K562 (cell line): ENCODE data around the gene FST. TPM values are rescaled to one million over a fixed set of nuclear protein-coding genes. Genes with fewer than 3 reads are reported as not detected.
A peak's percentile ranks its signal among the peaks of the same experiment; 100 is the strongest.

Experiments used
- ATAC-seq: fragments of 200-7000 bp; cut with Tn5 transposase; 3 replicates; pipeline ENCODE4 v1.9.1; 2020; ENCODE audit warnings: moderate library complexity
- BruUV-seq: library from RNA; stranded (reverse); fragments of 400-500 nt; replicated peaks from 2 replicates; lab custom pipeline; 2021; lab: Mats Ljungman, UMichigan
- CTCF ChIA-PET: fragments of 300-600 bp; formaldehyde crosslinking; extraction: SDS; loops from one replicate; lab custom pipeline; 2021; ENCODE audit warnings: low intra/inter-chr PET ratio; lab: Yijun Ruan, JAX
- POLR2A ChIA-PET: fragments of 300-600, 350-650 bp; sonication (Branson Sonifier 250); formaldehyde crosslinking; extraction: SDS; loops from one replicate; lab custom pipeline; 2021; ENCODE audit warnings: antibody characterized with exemption, inconsistent platforms; lab: Yijun Ruan, JAX
- DNase-seq, 4 experiments: peaks; one replicate each; pipeline versions ENCODE4 v3.0.0 to v3.0.0-alpha.2; 2011 to 2018; ENCODE audit warnings: low spot score in 3 of 4, mixed read lengths in 3 of 4; ENCODE audit errors: extremely low read depth in 1 of 4
- FAIRE-seq: peaks from 2 replicates; lab custom pipeline; 2011; peaks lifted over from hg19 to GRCh38; lab: Jason Lieb, UNC
- H2AFZ ChIP-seq: 2 replicates; pipeline ENCODE4 v1.6.0; 2011; ENCODE audit warnings: low read depth, low read length, control low read depth, inconsistent platforms
- H3K27ac ChIP-seq: fragments of 200-600 bp; 3 replicates; pipeline ENCODE4 v1.8.0; 2011; ENCODE audit warnings: low read depth, mild to moderate bottlenecking, control low read depth, inconsistent platforms, low read length, moderate library complexity, mixed read lengths; ENCODE audit errors: extremely low read depth
- H3K27me3 ChIP-seq, 2 experiments: fragments of 300-600 bp in 1 of 2; 2 replicates in 1 of 2; 3 replicates in 1 of 2; pipeline versions ENCODE4 v1.6.0 to v1.8.0; 2011; ENCODE audit warnings: inconsistent platforms in 2 of 2, low read length in 2 of 2, mild to moderate bottlenecking in 1 of 2, mixed read lengths in 1 of 2, moderate library complexity in 1 of 2; ENCODE audit not compliant: control insufficient read depth in 2 of 2, insufficient read depth in 2 of 2
- H3K36me3 ChIP-seq: fragments of 300-600 bp; 3 replicates; pipeline ENCODE4 v1.8.0; 2011; ENCODE audit warnings: mild to moderate bottlenecking, low read length, inconsistent platforms; ENCODE audit not compliant: control insufficient read depth, insufficient read depth
- H3K4me1 ChIP-seq, 2 experiments: fragments of 200-600 bp in 1 of 2; replicated peaks in 1 of 2; 2 replicates in 1 of 2; 3 replicates in 1 of 2; pipeline versions ENCODE4 v1.5.1 to v1.8.0; 2011; ENCODE audit warnings: inconsistent platforms in 2 of 2, low read length in 2 of 2, mild to moderate bottlenecking in 1 of 2, mixed read lengths in 1 of 2, moderate library complexity in 1 of 2; ENCODE audit not compliant: control insufficient read depth in 2 of 2, insufficient read depth in 2 of 2
- H3K4me2 ChIP-seq: 2 replicates; pipeline ENCODE4 v1.6.1; 2011; ENCODE audit warnings: low read length, control low read depth, inconsistent platforms, mixed read lengths; ENCODE audit not compliant: insufficient read depth
- H3K4me3 ChIP-seq: fragments of 200-600 bp; sonication (generic), shearing (Covaris generic); 2 replicates; pipeline ENCODE4 v1.5.1; 2016; ENCODE audit warnings: control low read depth, inconsistent platforms
- H3K79me2 ChIP-seq: fragments of 200-600 bp; 3 replicates; pipeline ENCODE4 v1.8.0; 2011; ENCODE audit warnings: low read length, inconsistent platforms; ENCODE audit not compliant: control insufficient read depth, insufficient read depth
- H3K9ac ChIP-seq, 2 experiments: 2 replicates each; pipeline versions ENCODE4 v1.6.0 to v1.6.1; 2011; ENCODE audit warnings: low read depth in 2 of 2, low read length in 2 of 2, control low read depth in 1 of 2, inconsistent platforms in 1 of 2, mild to moderate bottlenecking in 1 of 2, mixed read lengths in 1 of 2; ENCODE audit not compliant: insufficient read depth in 1 of 2
- H3K9me1 ChIP-seq: one replicate; pipeline ENCODE4 v1.6.0; 2011; ENCODE audit warnings: inconsistent platforms, mild to moderate bottlenecking, low read length, moderate library complexity; ENCODE audit not compliant: control insufficient read depth, insufficient read depth
- H3K9me3 ChIP-seq: replicated peaks from 2 replicates; pipeline ENCODE4 v1.5.1; 2011; ENCODE audit warnings: low read depth, low read length, inconsistent platforms; ENCODE audit not compliant: control insufficient read depth, insufficient read depth
- H4K20me1 ChIP-seq: replicated peaks from 2 replicates; pipeline ENCODE4 v1.6.1; 2011; ENCODE audit warnings: low read length, inconsistent platforms, mixed read lengths; ENCODE audit not compliant: control insufficient read depth, insufficient read depth
- BRD4 ChIP-seq: fragments of 200-600 bp; sonication (generic); IDR thresholded peaks from 2 replicates; pipeline ENCODE4 v1.6.1; 2017; ENCODE audit warnings: inconsistent platforms
- E2F6 ChIP-seq, 2 experiments: IDR thresholded peaks; 2 replicates each; pipeline ENCODE4 v1.6.1; 2011; ENCODE audit warnings: borderline replicate concordance in 1 of 2, control low read depth in 1 of 2, low read depth in 1 of 2, low read length in 1 of 2, mild to moderate bottlenecking in 1 of 2, mixed read lengths in 1 of 2, moderate library complexity in 1 of 2; ENCODE audit not compliant: insufficient read depth in 1 of 2, insufficient read length in 1 of 2, poor library complexity in 1 of 2, severe bottlenecking in 1 of 2; ENCODE audit errors: extremely low read depth in 1 of 2
- ELF4 ChIP-seq: fragments of 450-650 bp; formaldehyde crosslinking; IDR thresholded peaks from 2 replicates; pipeline ENCODE4 v1.4.0; 2022; ENCODE audit warnings: missing genetic modification characterization
- ERF ChIP-seq: fragments of 450-650 bp; formaldehyde crosslinking; IDR thresholded peaks from 2 replicates; pipeline ENCODE4 v1.4.0; 2020; ENCODE audit warnings: mild to moderate bottlenecking, mixed read lengths
- GMEB1 ChIP-seq: fragments of 250-450 bp; sonication (Bioruptor Pico); IDR thresholded peaks from 2 replicates; pipeline ENCODE4 v1.4.0; 2020; ENCODE audit warnings: mild to moderate bottlenecking
- HDAC6 ChIP-seq: IDR thresholded peaks from 2 replicates; pipeline ENCODE4 v1.6.1; 2012; ENCODE audit warnings: low read depth, mild to moderate bottlenecking, control low read depth, inconsistent platforms, low read length, moderate library complexity
- HDGF ChIP-seq: fragments of 450-650 bp; IDR thresholded peaks from 2 replicates; pipeline ENCODE4 v1.6.1; 2016
- IRF9 ChIP-seq: fragments of 450-650 bp; IDR thresholded peaks from 2 replicates; pipeline ENCODE4 v1.6.1; 2016; ENCODE audit warnings: missing biosample characterization, missing genetic modification characterization
- KHSRP ChIP-seq: fragments of 450-650 bp; IDR thresholded peaks from 2 replicates; pipeline ENCODE4 v1.6.1; 2017
- MAZ ChIP-seq, 2 experiments: fragments of 450-650 bp in 1 of 2; sonication (generic) in 1 of 2; formaldehyde crosslinking; IDR thresholded peaks in 1 of 2; conservative IDR thresholded peaks in 1 of 2; 2 replicates each; pipeline versions ENCODE4 v1.4.0 to v1.5.0; 2020; ENCODE audit warnings: mild to moderate bottlenecking in 1 of 2, missing genetic modification reagents in 1 of 2
- NFE2 ChIP-seq: IDR thresholded peaks from 2 replicates; pipeline ENCODE4 v1.6.1; 2014; ENCODE audit warnings: antibody characterized with exemption, low read depth
- PRMT5 ChIP-seq: sonication (generic); formaldehyde crosslinking; IDR thresholded peaks from 2 replicates; pipeline ENCODE4 v1.5.0; 2020; ENCODE audit warnings: missing genetic modification reagents
- SETDB1 ChIP-seq: IDR thresholded peaks from one replicate; pipeline ENCODE4 v1.6.1; 2012; ENCODE audit warnings: low read length, control low read depth, inconsistent platforms
- SNIP1 ChIP-seq: fragments of 450-650 bp; IDR thresholded peaks from 2 replicates; pipeline ENCODE4 v1.7.1; 2017; ENCODE audit warnings: low read depth, mild to moderate bottlenecking
- TAF15 ChIP-seq: fragments of 200-400 bp; formaldehyde crosslinking; IDR thresholded peaks from 2 replicates; pipeline ENCODE4 v1.6.1; 2017; ENCODE audit warnings: mild to moderate bottlenecking, low read depth, low read length, moderate library complexity
- ZNF354B ChIP-seq: fragments of 250-450 bp; sonication (Bioruptor Pico); IDR thresholded peaks from 2 replicates; pipeline ENCODE4 v1.4.0; 2020
- WGBS: fragments of 100-300 bp; shearing (Covaris generic); methylation state at CpG from one replicate; pipeline ENCODE4 v1.1.6; 2016; ENCODE audit warnings: low coverage, mixed read lengths; ENCODE audit not compliant: insufficient coverage; ENCODE audit errors: missing lambda C conversion rate; 5-methylcytosine and 5-hydroxymethylcytosine counted together
- in situ Hi-C: fragments of 300-500 bp; cut with MboI; formaldehyde crosslinking; loops from 4 replicates; pipeline ENCODE4 v1.15.0; 2018; ENCODE audit warnings: inconsistent platforms, mixed read lengths
- intact Hi-C: fragments of 100-400 bp; cut with micrococcal nuclease; formaldehyde crosslinking; loops from 2 replicates; pipeline ENCODE4 v1.14.2; 2022
- polyA plus RNA-seq, 8 experiments: library from polyadenylated mRNA; depleted of rRNA in 4 of 8; stranded (reverse) in 5 of 8; unstranded in 3 of 8; fragments of >200 nt; fragmentation: Nextera tagmentation in 2 of 8; fragmentation: Illumina TruSeq in 1 of 8; extraction: Ambion mirVana in 2 of 8; extraction: Trizol in 1 of 8; gene quantifications; 2 replicates each; pipeline versions ENCODE4 v1.2.1 to v1.2.3, GENCODE V29; 2011 to 2014; ENCODE audit warnings: inconsistent platforms in 1 of 8, missing spikeins in 1 of 8
- total RNA-seq, 7 experiments: library from RNA; depleted of rRNA in 6 of 7; stranded (reverse); fragments of >200 nt in 6 of 7; fragmentation: Illumina TruSeq in 2 of 7; extraction: Trizol in 2 of 7; gene quantifications; 2 replicates each; pipeline versions ENCODE4 v1.2.1 to v1.2.3, GENCODE V29; 2011 to 2021; ENCODE audit warnings: low replicate concordance in 1 of 7

The FST gene
- total and polyA plus RNA-seq, 9 of the 15 experiments (the other 6 are each of a cell fraction or from before 2014, with no cell fraction given), result 0.03 to 0.27 TPM; not detected in 7

GRCh38 chr5:53481887-53482716, 1.7 kb downstream of the FST start:
- H3K79me2 ChIP-seq, result no peaks in the 10 kb centered on the region
- CTCF ChIA-PET, result interaction anchor here (0.6 to 0.7 kb wide), 2 partner anchors 199 to 583 kb away, joined by 3 to 4 read pairs; no protein-coding TSS in a partner anchor
- TF ChIP-seq IRF9 (tag) (no peak), ELF4 (0 out of 2 replicates have a peak, but pooled peaks have one; percentile 73), BRD4 (0 out of 2 replicates have a peak, but pooled peaks have one; percentile 42), HDGF (no peak), SNIP1 (no peak), MAZ (CRISPR knock-in tag; conservative IDR thresholded peaks at IDR 0.05 in 1 of 2, IDR thresholded peaks at IDR 0.05 in 1 of 2) (no peak), SETDB1 (no peak), GMEB1 (CRISPR knock-in tag) (no peak), NFE2 (no peak), HDAC6 (no peak), PRMT5 (CRISPR knock-in tag) (no peak), ERF (CRISPR knock-in tag) (no peak), E2F6 (IDR thresholded peaks at IDR 0.05; ENCODE audit: borderline replicate concordance in 1 of 2, extremely low read depth in 1 of 2, insufficient read depth in 1 of 2, insufficient read length in 1 of 2, low read depth in 1 of 2, low read length in 1 of 2, poor library complexity in 1 of 2, severe bottlenecking in 1 of 2) (peak in 1 of 2 experiments; percentile 42), KHSRP (no peak), TAF15 (no peak), ZNF354B (no peak)

More at GRCh38 chr5:53481887-53482716, 1.7 kb downstream of the FST start:
- Histone ChIP-seq H3K4me1 (peaks cover 0 to 30% of the 10 kb centered on the region in 2 experiments; a peak in 2 of 5 replicates), H3K9me1 (no peaks in the 10 kb centered on the region), H3K9ac (peak overlapping the region in 1 of 2 experiments; percentile 53; a peak in 1 of 4 replicates), H3K9me3 (no peaks in the 10 kb centered on the region), H2AFZ (peak overlapping the region; percentile 54; the same call in 1 of the 2 replicates), H3K4me3 (0 out of 2 replicates have a peak overlapping the region, but pooled peaks have one; percentile 8), H3K4me2 (peak overlapping the region; percentile 44), H4K20me1 (peaks cover 12% of the 10 kb centered on the region), H3K27ac (no peak overlapping the region), H3K27me3 (peaks cover 33 to 38% of the 10 kb centered on the region in 2 experiments), H3K36me3 (no peaks in the 10 kb centered on the region)
- intact Hi-C loops (loop anchor here (5.0 kb wide), 2 partner anchors 580 to 735 kb away; no protein-coding TSS in a partner anchor), in situ Hi-C loops (no loop called here)
- DNase-seq (peak; percentile 28 to 56 (median 34)), ATAC-seq (peak; percentile 86), FAIRE-seq (no peak)
- WGBS, result 4% methylated on average over 32 of the region's 36 CpGs
- POLR2A ChIA-PET, result interaction anchor here (0.6 to 1.1 kb wide), 4 partner anchors 46 to 745 kb away, joined by 3 read pairs; no protein-coding TSS in a partner anchor
- BruUV-seq, result no TSS peak
